Measurements from ENCODE around the gene HELT. TPM values are rescaled to one million over a fixed set of nuclear protein-coding genes. Genes with fewer than 3 reads are reported as not detected.

Gene HELT
- total RNA-seq, 2 donors from 2014 or later, result not detected

GRCh38 chr4:185011408-185011807, 6.9 kb upstream of the HELT start:
- no peaks in the 10 kb centered on the region for H3K9me3 ChIP-seq
- H3K4me3 ChIP-seq, result no peak overlapping the region
- H3K36me3 ChIP-seq, result no peaks in the 10 kb centered on the region
- DNase-seq (ENCODE audit: low spot score), result no peak
- H3K27me3 ChIP-seq (replicated peaks; ENCODE audit: insufficient read depth), result peaks cover 17% of the 10 kb centered on the region
- no peaks in the 10 kb centered on the region for H3K4me1 ChIP-seq (replicated peaks)
- no peak overlapping the region for H3K27ac ChIP-seq
- intact Hi-C loops (cut with DNase I), result no loop called here
- 26% methylated on average over 8 of the region's 8 CpGs for WGBS
- TF ChIP-seq, protein P1, sequence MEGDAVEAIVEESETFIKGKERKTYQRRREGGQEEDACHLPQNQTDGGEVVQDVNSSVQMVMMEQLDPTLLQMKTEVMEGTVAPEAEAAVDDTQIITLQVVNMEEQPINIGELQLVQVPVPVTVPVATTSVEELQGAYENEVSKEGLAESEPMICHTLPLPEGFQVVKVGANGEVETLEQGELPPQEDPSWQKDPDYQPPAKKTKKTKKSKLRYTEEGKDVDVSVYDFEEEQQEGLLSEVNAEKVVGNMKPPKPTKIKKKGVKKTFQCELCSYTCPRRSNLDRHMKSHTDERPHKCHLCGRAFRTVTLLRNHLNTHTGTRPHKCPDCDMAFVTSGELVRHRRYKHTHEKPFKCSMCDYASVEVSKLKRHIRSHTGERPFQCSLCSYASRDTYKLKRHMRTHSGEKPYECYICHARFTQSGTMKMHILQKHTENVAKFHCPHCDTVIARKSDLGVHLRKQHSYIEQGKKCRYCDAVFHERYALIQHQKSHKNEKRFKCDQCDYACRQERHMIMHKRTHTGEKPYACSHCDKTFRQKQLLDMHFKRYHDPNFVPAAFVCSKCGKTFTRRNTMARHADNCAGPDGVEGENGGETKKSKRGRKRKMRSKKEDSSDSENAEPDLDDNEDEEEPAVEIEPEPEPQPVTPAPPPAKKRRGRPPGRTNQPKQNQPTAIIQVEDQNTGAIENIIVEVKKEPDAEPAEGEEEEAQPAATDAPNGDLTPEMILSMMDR (IDR thresholded peaks at IDR 0.05), result peak in 1 of 4 experiments; percentile 28
- TF ChIP-seq POLR2AphosphoS5 (IDR thresholded peaks at IDR 0.05), result no peak

GRCh38 chr4:185013417-185014125, 4.7 kb upstream of the HELT start:
- intact Hi-C loops (cut with DNase I), result no loop called here
- no peak for DNase-seq (ENCODE audit: low spot score)
- Histone ChIP-seq H3K4me1 (replicated peaks) (no peaks in the 10 kb centered on the region), H3K9me3 (no peaks in the 10 kb centered on the region), H3K36me3 (no peaks in the 10 kb centered on the region), H3K27me3 (replicated peaks; ENCODE audit: insufficient read depth) (peaks cover 33% of the 10 kb centered on the region), H3K4me3 (no peak overlapping the region), H3K27ac (no peak overlapping the region)
- WGBS, result 48% methylated on average over 16 of the region's 16 CpGs
- TF ChIP-seq POLR2A (IDR thresholded peaks at IDR 0.05) (no peak), POLR2AphosphoS5 (IDR thresholded peaks at IDR 0.05) (no peak)
- TF ChIP-seq, protein P1 (IDR thresholded peaks at IDR 0.05), result no peak

DNA sequence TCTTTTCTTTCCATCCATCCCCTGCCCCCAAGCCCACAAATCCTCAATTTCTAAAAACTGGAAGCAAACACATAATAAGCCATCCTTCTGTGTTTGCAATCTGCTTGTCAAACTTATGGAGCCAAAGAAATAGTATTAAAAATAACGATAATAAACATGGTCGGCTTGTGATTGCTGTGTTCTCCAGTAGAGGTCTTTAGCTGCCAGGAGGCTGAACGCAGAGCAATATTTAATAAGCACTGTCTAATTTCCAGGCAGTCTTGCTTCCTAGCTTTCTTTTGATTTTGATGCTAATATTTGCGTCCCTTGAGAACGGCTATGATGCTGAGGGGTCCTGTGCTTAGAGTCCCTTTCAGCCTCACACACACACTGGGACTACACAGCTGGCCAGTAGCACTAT, 3.2 kb upstream of the HELT start:
- TF ChIP-seq POLR2A (IDR thresholded peaks at IDR 0.05) (no peak), POLR2AphosphoS5 (IDR thresholded peaks at IDR 0.05) (no peak)
- TF ChIP-seq, protein P1 (IDR thresholded peaks at IDR 0.05), result no peak
- WGBS, result 48% methylated on average over 5 of the region's 5 CpGs
- H3K27ac ChIP-seq, result no peak overlapping the region
- H3K36me3 ChIP-seq, result no peaks in the 10 kb centered on the region
- H3K4me1 ChIP-seq (replicated peaks), result peaks cover 6% of the 10 kb centered on the region
- H3K27me3 ChIP-seq (replicated peaks; ENCODE audit: insufficient read depth), result peaks cover 46% of the 10 kb centered on the region
- no peaks in the 10 kb centered on the region for H3K9me3 ChIP-seq
- intact Hi-C loops (cut with DNase I), result no loop called here
- H3K4me3 ChIP-seq, result no peak overlapping the region
- no peak for DNase-seq (ENCODE audit: low spot score)

DNA sequence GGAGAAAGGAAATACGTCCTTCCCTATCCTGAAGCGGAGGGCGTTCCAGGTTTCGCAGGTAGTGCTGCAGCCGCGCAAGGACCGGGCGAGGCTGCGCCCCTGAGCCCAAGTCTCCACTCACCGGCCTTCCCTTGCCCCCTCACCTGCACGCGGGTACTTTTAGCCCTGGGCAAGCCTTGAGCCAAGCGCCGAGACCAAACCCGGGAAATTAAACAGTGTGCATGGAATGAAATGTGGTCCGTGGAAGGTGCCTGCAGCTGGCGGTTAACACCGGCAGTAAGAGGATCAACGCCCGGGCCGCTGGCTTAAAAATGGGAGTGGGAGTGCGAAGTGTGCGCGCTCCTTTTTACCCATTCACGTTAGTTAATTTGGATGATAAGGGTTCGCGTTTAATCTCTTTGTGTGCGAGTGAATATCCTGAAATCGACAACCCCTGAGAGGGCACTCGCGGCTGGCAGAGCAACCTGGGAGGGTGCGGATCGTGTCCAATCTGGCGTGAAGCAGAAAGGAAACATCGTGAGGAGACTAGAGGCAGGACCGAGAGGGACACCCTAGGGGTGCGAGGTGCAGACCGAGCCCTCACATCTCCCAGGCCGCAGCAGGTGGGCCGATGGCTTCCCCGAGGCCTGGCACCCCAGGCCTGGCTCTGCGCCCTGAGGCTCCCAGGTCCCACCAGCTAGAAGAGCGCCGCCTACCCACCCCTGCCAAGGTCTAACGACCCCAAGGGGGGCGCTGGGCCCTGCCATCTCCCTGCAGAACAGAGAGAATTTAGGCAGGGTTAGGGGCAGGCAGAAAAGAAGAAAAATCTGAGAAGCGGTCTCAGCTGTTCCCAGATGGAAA, 2.0 kb upstream of the HELT start:
- peaks cover 53% of the 10 kb centered on the region for H3K27me3 ChIP-seq (replicated peaks; ENCODE audit: insufficient read depth)

More for the DNA sequence above, 2.0 kb upstream of the HELT start:
- Histone ChIP-seq H3K36me3 (no peaks in the 10 kb centered on the region), H3K27ac (no peak overlapping the region), H3K4me1 (replicated peaks) (peaks cover 6% of the 10 kb centered on the region), H3K4me3 (no peak overlapping the region), H3K9me3 (no peaks in the 10 kb centered on the region)
- DNase-seq (ENCODE audit: low spot score), result no peak
- 4% methylated on average over 45 of the region's 47 CpGs for WGBS
- TF ChIP-seq POLR2AphosphoS5 (IDR thresholded peaks at IDR 0.05) (no peak), POLR2A (IDR thresholded peaks at IDR 0.05) (no peak)
- TF ChIP-seq, protein P1 (IDR thresholded peaks at IDR 0.05), result no peak
- intact Hi-C loops (cut with DNase I), result no loop called here
